GM12891 (cell line): ENCODE results near the gene HOXB5.

ENCODE experiments used
- POLR2A ChIP-seq: IDR thresholded peaks from 2 replicates; pipeline ENCODE4 v1.6.1; 2011; ENCODE audit warnings: low read depth, low read length, control low read depth
- POLR2AphosphoS5 ChIP-seq: IDR thresholded peaks from 2 replicates; pipeline ENCODE4 v1.6.1; 2011; ENCODE audit warnings: low read depth, low read length, control low read depth
- SPI1 ChIP-seq: IDR thresholded peaks from 2 replicates; pipeline ENCODE4 v1.6.1; 2011; ENCODE audit warnings: low read depth, low read length, control low read depth
- TAF1 ChIP-seq: IDR thresholded peaks from 2 replicates; pipeline ENCODE4 v1.6.1; 2011; ENCODE audit warnings: low read depth, low read length, control low read depth

DNA sequence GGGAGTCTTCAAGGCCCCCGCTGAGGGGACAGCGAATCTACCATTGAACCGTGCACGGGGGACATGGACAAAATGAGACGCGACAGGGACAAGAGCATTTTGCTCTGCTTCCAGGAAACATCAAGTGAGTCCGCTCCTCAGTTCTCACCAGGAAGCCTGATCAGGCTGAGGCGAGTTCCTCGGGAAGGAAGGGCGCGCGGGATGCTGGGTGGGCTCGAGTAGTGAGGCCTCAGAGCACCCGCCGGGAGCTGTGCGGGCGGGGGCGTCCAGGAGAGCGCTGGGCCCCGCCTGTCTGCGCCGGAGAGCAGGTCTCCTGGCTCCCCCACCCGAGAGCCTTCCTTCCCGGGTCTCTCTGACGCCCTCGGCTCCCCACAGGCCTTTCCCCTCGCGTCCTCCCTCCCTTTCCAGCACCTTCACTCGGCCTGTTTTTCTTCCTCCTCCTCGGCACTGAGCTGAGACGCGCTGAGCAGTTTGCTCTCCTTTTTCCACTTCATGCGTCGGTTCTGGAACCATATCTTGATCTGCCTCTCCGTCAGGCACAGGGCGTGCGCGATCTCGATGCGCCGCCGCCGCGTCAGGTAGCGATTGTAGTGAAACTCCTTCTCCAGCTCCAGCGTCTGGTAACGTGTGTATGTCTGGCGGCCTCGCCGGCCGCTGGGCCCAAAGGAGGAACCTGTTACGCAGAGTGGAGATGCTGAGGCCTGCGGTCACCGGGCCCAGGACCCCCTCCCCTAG lies 2.6 kb upstream of the HOXB5 start:
- TF ChIP-seq POLR2AphosphoS5 (no peak), POLR2A (no peak), TAF1 (no peak), SPI1 (no peak)
